SK-N-SH (cell line): ENCODE measurements around the gene FHOD3. TPM values are rescaled to one million over a fixed set of nuclear protein-coding genes. Genes with fewer than 3 reads are reported as not detected.

Source experiments
- CTCF ChIA-PET: fragments of 300-600, 350-600 bp; formaldehyde crosslinking; extraction: SDS; loops from one replicate; lab custom pipeline; 2021; lab: Yijun Ruan, JAX
- POLR2A ChIA-PET: fragments of 350-600 bp; sonication (Branson Sonifier 250); formaldehyde crosslinking; extraction: SDS; loops from one replicate; lab custom pipeline; 2020; ENCODE audit warnings: antibody characterized with exemption, inconsistent platforms; lab: Yijun Ruan, JAX
- DNase-seq: peaks from one replicate; pipeline ENCODE4 v3.0.0; 2012
- H2AFZ ChIP-seq: fragments of 200-600 bp; sonication (generic); 2 replicates; pipeline ENCODE4 v1.8.1; 2016; ENCODE audit warnings: antibody characterized with exemption, mild to moderate bottlenecking, low read depth
- H3F3A ChIP-seq: fragments of 200-600 bp; sonication (generic); replicated peaks from 2 replicates; pipeline ENCODE3; 2016; ENCODE audit warnings: antibody characterized with exemption, mild to moderate bottlenecking; ENCODE audit not compliant: insufficient read depth
- H3K27ac ChIP-seq, 2 experiments: fragments of 200-500 bp in 1 of 2; fragments of 200-600 bp in 1 of 2; sonication (Bioruptor generic) in 1 of 2; sonication (generic), shearing (Covaris generic) in 1 of 2; 2 replicates each; pipeline versions ENCODE4 v1.5.1 to v1.6.1; 2014 to 2016; ENCODE audit warnings: low read depth in 2 of 2, inconsistent platforms in 1 of 2, low read length in 1 of 2, mild to moderate bottlenecking in 1 of 2, mixed read lengths in 1 of 2
- H3K27me3 ChIP-seq: fragments of 200-600 bp; sonication (generic), shearing (Covaris generic); 2 replicates; pipeline ENCODE4 v1.6.1; 2016; ENCODE audit warnings: mixed run types; ENCODE audit not compliant: insufficient read depth
- H3K36me3 ChIP-seq, 2 experiments: fragments of 200-500 bp in 1 of 2; fragments of 200-600 bp in 1 of 2; sonication (Bioruptor generic) in 1 of 2; sonication (generic) in 1 of 2; replicated peaks in 1 of 2; 2 replicates each; pipeline versions ENCODE3 to v1.5.1; 2014 to 2016; ENCODE audit warnings: low read length in 1 of 2, mild to moderate bottlenecking in 1 of 2; ENCODE audit not compliant: insufficient read depth in 2 of 2, control insufficient read depth in 1 of 2
- H3K4me1 ChIP-seq, 2 experiments: fragments of 200-500 bp in 1 of 2; fragments of 200-600 bp in 1 of 2; sonication (Bioruptor generic) in 1 of 2; sonication (generic), shearing (Covaris generic) in 1 of 2; 2 replicates each; pipeline versions ENCODE4 v1.5.1 to v1.6.1; 2014 to 2016; ENCODE audit warnings: low read depth in 1 of 2, low read length in 1 of 2, mixed run types in 1 of 2; ENCODE audit not compliant: insufficient read depth in 2 of 2, control insufficient read depth in 1 of 2
- H3K4me2 ChIP-seq: fragments of 200-600 bp; sonication (generic), shearing (Covaris generic); 2 replicates; pipeline ENCODE4 v1.6.1; 2017; ENCODE audit warnings: mixed run types
- H3K4me3 ChIP-seq, 2 experiments: fragments of 200-500 bp in 1 of 2; fragments of 200-600 bp in 1 of 2; sonication (Bioruptor generic) in 1 of 2; sonication (generic), shearing (Covaris generic) in 1 of 2; 2 replicates each; pipeline versions ENCODE4 v1.5.1 to v1.8.1; 2014 to 2016; ENCODE audit warnings: low read depth in 2 of 2, inconsistent platforms in 1 of 2, low read length in 1 of 2, mild to moderate bottlenecking in 1 of 2, mixed read lengths in 1 of 2, moderate library complexity in 1 of 2
- H3K79me2 ChIP-seq: fragments of 200-600 bp; sonication (generic); 2 replicates; pipeline ENCODE4 v1.8.1; 2017; ENCODE audit warnings: mild to moderate bottlenecking; ENCODE audit not compliant: insufficient read depth
- H3K9ac ChIP-seq: fragments of 200-600 bp; sonication (generic); 2 replicates; pipeline ENCODE4 v1.6.1; 2017; ENCODE audit warnings: mixed run types
- H3K9me2 ChIP-seq: fragments of 200-600 bp; sonication (generic); 2 replicates; pipeline ENCODE4 v1.6.1; 2017; ENCODE audit warnings: mixed run types
- H3K9me3 ChIP-seq: fragments of 200-600 bp; sonication (generic); 2 replicates; pipeline ENCODE4 v1.6.1; 2017; ENCODE audit warnings: mixed run types, mild to moderate bottlenecking, moderate library complexity
- H4K20me1 ChIP-seq: fragments of 200-600 bp; sonication (generic); 2 replicates; pipeline ENCODE4 v1.6.1; 2017; ENCODE audit warnings: mild to moderate bottlenecking, mixed run types; ENCODE audit not compliant: insufficient read depth
- FOSL2 ChIP-seq: IDR thresholded peaks from 2 replicates; pipeline ENCODE4 v1.4.0; 2012; ENCODE audit warnings: low read depth, mild to moderate bottlenecking, moderate library complexity, borderline replicate concordance
- FOXJ3 ChIP-seq: sonication (generic); formaldehyde crosslinking; IDR thresholded peaks from 2 replicates; pipeline ENCODE4 v1.5.1; 2020; ENCODE audit warnings: mild to moderate bottlenecking, missing genetic modification reagents
- MXI1 ChIP-seq: IDR thresholded peaks from 2 replicates; pipeline ENCODE4 v1.6.1; 2012; ENCODE audit warnings: mild to moderate bottlenecking, low read depth, low read length, improper control_type of control experiment
- NRF1 ChIP-seq: IDR thresholded peaks from 2 replicates; pipeline ENCODE4 v1.6.1; 2012; ENCODE audit warnings: low read depth, mild to moderate bottlenecking, low read length
- RAD21 ChIP-seq: IDR thresholded peaks from 2 replicates; pipeline ENCODE4 v1.6.1; 2012; ENCODE audit warnings: mild to moderate bottlenecking, low read length
- RCOR1 ChIP-seq: fragments of 150-350 bp; IDR thresholded peaks from 2 replicates; pipeline ENCODE4 v1.6.1; 2017; ENCODE audit warnings: antibody characterized with exemption, low read length
- TCF12 ChIP-seq: IDR thresholded peaks from 2 replicates; pipeline ENCODE4 v1.4.0; 2012
- USF1 ChIP-seq: IDR thresholded peaks from 2 replicates; pipeline ENCODE4 v1.4.0; 2012; ENCODE audit warnings: low read depth, borderline replicate concordance
- YY1 ChIP-seq: IDR thresholded peaks from 2 replicates; pipeline ENCODE4 v1.4.0; 2012; ENCODE audit warnings: low read depth, mild to moderate bottlenecking
- WGBS: methylation state at CpG from one replicate; pipeline ENCODE4 v1.1.6; 2017; ENCODE audit warnings: low lambda C conversion rate; 5-methylcytosine and 5-hydroxymethylcytosine counted together
- polyA plus RNA-seq, 3 experiments: library from polyadenylated mRNA; depleted of rRNA; stranded (reverse); fragments of >200 nt; gene quantifications; 2 replicates each; pipeline ENCODE4 v1.2.3, GENCODE V29; 2012
- TF ChIP-seq, protein P1 (sequence below): fragments of 150-350 bp; IDR thresholded peaks from 2 replicates; pipeline ENCODE4 v1.6.1; 2016; ENCODE audit warnings: mild to moderate bottlenecking, low read depth, low read length

Gene FHOD3
- polyA plus RNA-seq, 1 of the 3 experiments (the other 2 are of a cell fraction), result 10.9 TPM

DNA sequence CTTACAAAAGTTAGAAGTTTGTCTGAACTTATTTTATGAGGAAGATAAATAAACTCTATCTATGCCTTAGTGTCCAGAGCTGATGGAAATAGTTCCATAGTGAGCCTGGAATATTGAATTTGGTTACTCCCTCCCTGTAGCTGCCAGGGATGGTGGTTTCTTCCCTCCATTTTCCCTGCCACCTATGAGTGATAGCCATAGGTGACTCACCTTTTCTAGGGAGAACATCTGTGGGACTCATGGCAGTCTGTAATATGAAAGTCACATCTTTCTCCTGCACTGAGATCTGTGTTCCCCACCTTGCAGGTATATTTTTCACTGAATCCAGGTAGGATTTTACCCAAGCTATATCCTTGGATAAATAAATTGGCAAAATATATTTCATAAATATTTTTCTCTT lies 382.5 kb downstream of the FHOD3 start:
- peaks cover 13 to 16% of the 10 kb centered on the region in 2 experiments for H3K36me3 ChIP-seq
- no peak overlapping the region for H3K4me2 ChIP-seq
- no peak for DNase-seq
- ChIA-PET CTCF (interaction anchor here (1.3 to 3.8 kb wide), 2 partner anchors 8 to 78 kb away, joined by 5 to 25 read pairs; no protein-coding TSS in a partner anchor), POLR2A (no interaction called here)
- peaks cover 7% of the 10 kb centered on the region for H3K9me3 ChIP-seq
- H3K9me2 ChIP-seq, result no peaks in the 10 kb centered on the region
- no peak overlapping the region for H3K9ac ChIP-seq
- peaks cover 0 to 6% of the 10 kb centered on the region in 2 experiments; a peak in 2 of 4 replicates for H3K4me1 ChIP-seq
- no peak overlapping the region for H2AFZ ChIP-seq
- H3K79me2 ChIP-seq, result no peaks in the 10 kb centered on the region
- H3F3A ChIP-seq, result peaks cover 3% of the 10 kb centered on the region
- no peaks in the 10 kb centered on the region for H3K27me3 ChIP-seq
- H4K20me1 ChIP-seq, result no peaks in the 10 kb centered on the region
- H3K27ac ChIP-seq, result no peak overlapping the region
- no peak for TF ChIP-seq NRF1
- no peak for TF ChIP-seq RAD21
- H3K4me3 ChIP-seq, result no peak overlapping the region

GRCh38 chr18:36685580-36685979 lies 388.1 kb downstream of the FHOD3 start:
- Histone ChIP-seq H3K79me2 (no peaks in the 10 kb centered on the region), H3K27me3 (no peaks in the 10 kb centered on the region), H3K9me3 (no peaks in the 10 kb centered on the region), H3K4me3 (no peak overlapping the region), H3F3A (no peaks in the 10 kb centered on the region), H3K9me2 (no peaks in the 10 kb centered on the region), H3K4me1 (peaks cover 0 to 6% of the 10 kb centered on the region in 2 experiments; a peak in 2 of 4 replicates), H3K27ac (no peak overlapping the region), H4K20me1 (no peaks in the 10 kb centered on the region), H3K36me3 (peaks cover 6% of the 10 kb centered on the region in 2 experiments), H2AFZ (no peak overlapping the region), H3K9ac (no peak overlapping the region), H3K4me2 (no peak overlapping the region)
- TF ChIP-seq FOXJ3 (CRISPR knock-in tag) (no peak), RCOR1 (no peak), TCF12 (no peak), RAD21 (no peak), MXI1 (no peak), FOSL2 (no peak), YY1 (no peak), USF1 (no peak)
- TF ChIP-seq, protein P1, sequence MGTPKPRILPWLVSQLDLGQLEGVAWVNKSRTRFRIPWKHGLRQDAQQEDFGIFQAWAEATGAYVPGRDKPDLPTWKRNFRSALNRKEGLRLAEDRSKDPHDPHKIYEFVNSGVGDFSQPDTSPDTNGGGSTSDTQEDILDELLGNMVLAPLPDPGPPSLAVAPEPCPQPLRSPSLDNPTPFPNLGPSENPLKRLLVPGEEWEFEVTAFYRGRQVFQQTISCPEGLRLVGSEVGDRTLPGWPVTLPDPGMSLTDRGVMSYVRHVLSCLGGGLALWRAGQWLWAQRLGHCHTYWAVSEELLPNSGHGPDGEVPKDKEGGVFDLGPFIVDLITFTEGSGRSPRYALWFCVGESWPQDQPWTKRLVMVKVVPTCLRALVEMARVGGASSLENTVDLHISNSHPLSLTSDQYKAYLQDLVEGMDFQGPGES, result no peak
- ChIA-PET CTCF (interaction anchor here (6.3 kb wide), 1 partner anchor 72 kb away, joined by 59 read pairs; no protein-coding TSS in a partner anchor), POLR2A (no interaction called here)
- 84% methylated on average over 2 of the region's 2 CpGs for WGBS
- no peak for DNase-seq
